Spleen (tissue), 11 donors: Measurements from ENCODE around the gene RBM17. TPM values are rescaled to one million over a fixed set of nuclear protein-coding genes. Genes with fewer than 3 reads are reported as not detected.

ENCODE experiments used
- DNase-seq: peaks from one replicate; pipeline ENCODE4 v3.0.0-alpha.2; 2020
- H3K27ac ChIP-seq, 8 donors: fragments of 200-600 bp; sonication (generic) in 7 of 8; 1 replicate in 4 of 8; 2 replicates in 4 of 8; pipeline versions ENCODE4 v1.5.0 to v1.8.0; 2016 to 2021; ENCODE audit warnings: inconsistent platforms in 4 of 8, mild to moderate bottlenecking in 4 of 8, moderate library complexity in 1 of 8
- H3K27me3 ChIP-seq, 7 donors: fragments of 200-600 bp; sonication (generic) in 6 of 7; replicated peaks in 1 of 7; 1 replicate in 4 of 7; 2 replicates in 3 of 7; pipeline versions ENCODE4 v1.5.0 to v1.8.0; 2016 to 2021; ENCODE audit warnings: inconsistent platforms in 3 of 7, mild to moderate bottlenecking in 1 of 7
- H3K36me3 ChIP-seq, 6 donors: fragments of 200-600 bp; sonication (generic) in 5 of 6; 1 replicate in 4 of 6; 2 replicates in 2 of 6; pipeline versions ENCODE4 v1.5.0 to v1.8.0; 2016 to 2021; ENCODE audit warnings: inconsistent platforms in 2 of 6
- H3K4me1 ChIP-seq, 6 donors: fragments of 200-600 bp; sonication (generic) in 5 of 6; 1 replicate in 3 of 6; 2 replicates in 3 of 6; pipeline versions ENCODE4 v1.5.0 to v1.8.0; 2016 to 2021; ENCODE audit warnings: inconsistent platforms in 3 of 6
- H3K4me3 ChIP-seq, 8 donors: fragments of 200-600 bp; sonication (generic) in 7 of 8; 1 replicate in 4 of 8; 2 replicates in 4 of 8; pipeline versions ENCODE4 v1.5.0 to v1.8.0; 2016 to 2021; ENCODE audit warnings: inconsistent platforms in 4 of 8, mild to moderate bottlenecking in 4 of 8, moderate library complexity in 2 of 8
- H3K9me3 ChIP-seq, 8 donors: fragments of 200-600 bp; sonication (generic) in 7 of 8; 1 replicate in 4 of 8; 2 replicates in 4 of 8; pipeline versions ENCODE4 v1.5.0 to v1.8.0; 2016 to 2021; ENCODE audit warnings: inconsistent platforms in 4 of 8
- CTCF ChIP-seq, 11 experiments: fragments of 200-600 bp in 7 of 11; fragments of 450-650 bp in 4 of 11; sonication (generic) in 4 of 11; IDR thresholded peaks in 8 of 11; conservative IDR thresholded peaks in 3 of 11; 1 replicate in 7 of 11; 2 replicates in 4 of 11; pipeline versions ENCODE4 v1.4.0 to v1.8.0; 2016 to 2021; ENCODE audit warnings: antibody characterized with exemption in 11 of 11, inconsistent platforms in 4 of 11, mild to moderate bottlenecking in 1 of 11
- POLR2A ChIP-seq, 3 donors: fragments of 450-650 bp; IDR thresholded peaks; one replicate each; pipeline ENCODE4 v1.5.1; 2017; ENCODE audit warnings: antibody characterized with exemption in 3 of 3, mild to moderate bottlenecking in 1 of 3
- POLR2AphosphoS5 ChIP-seq, 3 donors: sonication (generic); formaldehyde crosslinking; IDR thresholded peaks; one replicate each; pipeline ENCODE4 v1.5.1; 2017; ENCODE audit warnings: antibody characterized with exemption in 3 of 3
- WGBS, 5 donors: extraction: QIAGEN DNeasy Blood & Tissue Kit in 3 of 5; methylation state at CpG; one replicate each; pipeline versions ENCODE4 v1.1.5 to v1.1.7; 2013 to 2018; 5-methylcytosine and 5-hydroxymethylcytosine counted together
- intact Hi-C: fragments of 100-400 bp; cut with DNase I; formaldehyde crosslinking; loops from one replicate; pipeline ENCODE4 v1.15.0; 2023; ENCODE audit warnings: low total_unique reads
- polyA plus RNA-seq, 3 donors: library from polyadenylated mRNA; stranded (reverse); fragments of 200-250 nt; gene quantifications; one replicate each; pipeline ENCODE4 v1.2.1, GENCODE V29; 2013
- total RNA-seq, 7 donors: library from RNA; depleted of rRNA in 3 of 7; stranded (reverse); fragments of >200 nt in 3 of 7; fragmentation: NEBNext Ultra II Directional in 4 of 7; extraction: Animal tissue kit (Norgen Biotek cat#: 25700) in 4 of 7; gene quantifications; one replicate each; pipeline versions ENCODE4 v1.1.0 to v1.2.1, GENCODE V29; 2016 to 2021
- donor health status: healthy with polysubstance abuse.
- donor health status: DM: no; HTN: no; CAD: no; lungs with moderate emphysema.
- donor health status: DM: no; HTN: no; CAD: no.
- donor health status: Bipolar disorder and iron deficiency.
- donor health status: healthy.
- donor health status: DM: no; HTN: no; CAD: no.
- donor health status: DM: yes; HTN: yes; CAD: no.

The RBM17 gene
- total and polyA plus RNA-seq, 10 donors: 63.1 to 140 (median 111) TPM

DNA sequence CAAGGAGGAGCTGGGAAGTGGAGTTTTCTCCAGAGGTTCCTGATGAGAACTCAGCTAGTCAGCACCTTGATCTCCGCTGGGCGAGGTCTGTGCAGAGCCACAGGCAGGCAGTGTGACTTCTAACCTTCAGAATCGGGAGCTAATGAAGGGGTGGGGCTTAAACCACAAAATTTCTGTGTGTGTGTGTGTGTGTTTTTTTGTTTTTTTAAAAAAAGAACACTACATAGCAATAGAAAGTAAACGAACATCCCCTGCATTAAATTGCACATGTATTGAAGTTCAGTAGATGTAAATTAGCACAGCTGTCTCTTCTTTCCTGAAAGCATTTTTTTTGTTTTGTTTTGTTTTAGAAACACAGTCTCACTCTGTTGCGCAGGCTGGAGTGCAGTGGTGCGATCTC is 46.2 kb downstream of the RBM17 start:
- Histone ChIP-seq H3K36me3 (no peaks in the 10 kb centered on the region), H3K4me1 (peaks cover 0 to 18% (median 3%) of the 10 kb centered on the region in 6 donors), H3K27ac (no peak overlapping the region), H3K4me3 (no peak overlapping the region), H3K27me3 (peaks cover 0 to 12% (median 0%) of the 10 kb centered on the region in 7 donors), H3K9me3 (no peaks in the 10 kb centered on the region)
- TF ChIP-seq CTCF (IDR thresholded peaks at IDR 0.05 in 8 of 11, conservative IDR thresholded peaks at IDR 0.05 in 3 of 11): no peak
- TF ChIP-seq POLR2A (IDR thresholded peaks at IDR 0.05): no peak
- TF ChIP-seq POLR2AphosphoS5 (IDR thresholded peaks at IDR 0.05): no peak
- 53 to 74% (median 66%) methylated on average over 6 of the region's 6 CpGs for WGBS, 5 donors
- intact Hi-C loops: no loop called here
- no peak for DNase-seq

DNA sequence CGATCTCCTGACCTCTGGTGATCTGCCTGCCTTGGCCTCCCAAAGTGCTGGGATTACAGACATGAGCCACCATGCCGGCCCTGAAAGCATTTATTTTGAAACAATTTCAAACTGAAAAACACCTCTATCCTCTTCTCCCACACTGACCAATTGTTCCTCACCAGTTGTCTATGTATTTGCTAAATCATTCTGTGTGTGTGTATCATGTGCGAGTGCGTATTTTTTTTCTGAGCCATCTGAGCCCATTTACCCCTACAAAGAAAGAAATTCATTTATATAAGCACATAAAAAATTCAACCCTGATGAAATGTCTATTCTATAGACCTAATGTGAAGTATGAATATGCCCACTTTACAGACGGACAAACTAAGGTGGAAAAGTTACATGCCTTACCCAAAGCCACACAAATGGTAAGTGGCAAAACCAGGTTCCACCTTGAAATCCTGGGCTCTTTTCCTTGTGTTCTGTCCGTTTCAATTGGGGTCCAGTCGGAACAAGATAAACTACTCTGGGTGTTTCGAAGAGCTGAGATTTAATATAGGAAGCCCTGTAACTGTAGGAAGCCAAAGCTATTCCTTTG is 46.8 kb downstream of the RBM17 start:
- WGBS, 5 donors: 88 to 95% (median 90%) methylated on average over 8 of the region's 8 CpGs
- H3K9me3 ChIP-seq: no peaks in the 10 kb centered on the region
- peaks cover 0 to 16% (median 0%) of the 10 kb centered on the region in 7 donors for H3K27me3 ChIP-seq
- no peak overlapping the region for H3K4me3 ChIP-seq
- H3K4me1 ChIP-seq: peaks cover 6 to 20% (median 9%) of the 10 kb centered on the region in 6 donors
- DNase-seq: peak; percentile 10
- H3K36me3 ChIP-seq: no peaks in the 10 kb centered on the region
- no peak overlapping the region for H3K27ac ChIP-seq
- intact Hi-C loops: no loop called here
- no peak for TF ChIP-seq CTCF (IDR thresholded peaks at IDR 0.05 in 8 of 11, conservative IDR thresholded peaks at IDR 0.05 in 3 of 11)
- no peak for TF ChIP-seq POLR2AphosphoS5 (IDR thresholded peaks at IDR 0.05)
- TF ChIP-seq POLR2A (IDR thresholded peaks at IDR 0.05): no peak

DNA sequence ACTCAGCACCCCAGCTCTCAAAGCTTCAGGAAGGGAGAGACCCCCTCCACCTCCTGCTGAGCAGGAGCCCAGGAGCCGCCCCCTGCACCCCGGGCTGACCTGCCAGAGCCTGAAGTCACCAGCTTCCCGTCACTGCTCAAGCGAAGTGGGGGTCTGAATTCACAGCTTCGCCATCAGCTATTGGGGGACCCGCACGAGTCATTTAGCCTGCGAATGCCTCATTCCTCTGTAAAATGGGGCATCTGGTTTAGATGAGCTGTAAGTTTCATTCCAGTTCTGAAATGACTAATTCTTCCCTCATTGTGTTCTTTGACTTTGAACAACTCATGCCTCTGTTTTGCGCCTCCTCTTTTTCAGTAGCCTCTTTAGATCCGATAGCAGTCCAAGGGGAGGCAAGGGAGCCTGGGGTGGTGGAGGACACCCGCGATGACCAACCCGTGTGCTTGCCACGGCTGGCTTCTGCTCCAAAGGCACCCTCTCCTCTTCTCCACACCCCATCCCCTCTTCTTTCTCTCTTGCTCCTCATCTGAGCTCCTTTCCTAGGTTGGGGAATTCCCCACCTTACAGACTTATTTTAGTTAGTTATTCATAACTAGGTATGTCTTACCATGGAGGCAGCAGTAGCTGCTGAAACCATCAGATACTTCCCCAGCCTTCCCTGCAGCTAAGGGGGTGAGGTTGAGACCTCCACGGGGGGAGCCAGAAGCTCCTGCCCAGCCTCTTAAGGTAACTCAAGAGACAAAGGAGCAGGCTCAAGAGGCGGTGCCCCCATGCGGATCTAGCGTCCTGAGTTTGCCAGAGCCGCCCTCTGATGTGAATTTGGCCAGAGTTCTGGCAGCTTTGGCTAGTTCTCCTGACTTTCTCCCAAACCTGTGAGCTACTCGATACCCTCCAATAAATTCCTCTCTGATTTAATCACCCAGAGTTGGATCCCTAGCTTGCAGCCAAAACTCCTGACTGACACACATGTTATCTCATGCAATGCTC is 47.7 kb downstream of the RBM17 start:
- no peaks in the 10 kb centered on the region for H3K36me3 ChIP-seq
- H3K4me3 ChIP-seq: no peak overlapping the region
- TF ChIP-seq CTCF (IDR thresholded peaks at IDR 0.05 in 8 of 11, conservative IDR thresholded peaks at IDR 0.05 in 3 of 11) (no peak), POLR2A (IDR thresholded peaks at IDR 0.05) (no peak), POLR2AphosphoS5 (IDR thresholded peaks at IDR 0.05) (no peak)
- intact Hi-C loops: no loop called here
- peaks cover 10 to 28% (median 18%) of the 10 kb centered on the region in 6 donors for H3K4me1 ChIP-seq
- peaks cover 0 to 19% (median 0%) of the 10 kb centered on the region in 7 donors for H3K27me3 ChIP-seq
- H3K9me3 ChIP-seq: no peaks in the 10 kb centered on the region
- peak; percentile 51 for DNase-seq
- H3K27ac ChIP-seq: no peak overlapping the region
- 67 to 73% (median 72%) methylated on average over 20 of the region's 20 CpGs for WGBS, 5 donors

DNA sequence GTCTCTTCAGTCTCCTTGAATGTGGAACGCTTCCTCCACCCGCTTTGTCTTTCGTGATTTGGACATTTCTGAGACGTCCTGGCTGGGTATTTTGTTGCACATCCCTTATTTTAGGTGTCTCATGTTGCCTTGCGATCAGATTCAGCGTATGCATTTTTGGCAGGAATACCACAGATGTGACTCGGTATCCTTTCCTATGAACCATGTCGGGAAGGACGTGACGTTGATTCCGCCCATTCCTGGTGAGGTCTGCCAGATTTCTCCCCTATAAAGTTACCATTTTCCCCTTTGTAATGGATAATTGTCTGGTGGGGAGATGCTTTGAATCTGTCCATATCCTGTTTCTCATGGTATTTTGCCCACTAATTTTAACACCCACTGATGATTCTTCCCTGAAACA is 49.6 kb downstream of the RBM17 start:
- H3K27me3 ChIP-seq: peaks cover 0 to 19% (median 0%) of the 10 kb centered on the region in 7 donors
- H3K4me3 ChIP-seq: no peak overlapping the region
- TF ChIP-seq POLR2A (IDR thresholded peaks at IDR 0.05) (no peak), POLR2AphosphoS5 (IDR thresholded peaks at IDR 0.05) (no peak), CTCF (IDR thresholded peaks at IDR 0.05 in 8 of 11, conservative IDR thresholded peaks at IDR 0.05 in 3 of 11) (no peak)
- H3K27ac ChIP-seq: no peak overlapping the region
- no peaks in the 10 kb centered on the region for H3K36me3 ChIP-seq
- H3K9me3 ChIP-seq: no peaks in the 10 kb centered on the region
- intact Hi-C loops: no loop called here
- WGBS, 5 donors: 93 to 98% (median 95%) methylated on average over 11 of the region's 11 CpGs
- H3K4me1 ChIP-seq: peaks cover 10 to 48% (median 24%) of the 10 kb centered on the region in 6 donors
- peak; percentile 5 for DNase-seq
